Measurements from ENCODE around the gene RCAN1.
"Not testable (repeated sequence)": the region's sequence is repeated elsewhere in the genome, so short reads cannot be mapped to it uniquely, and the experiment has no call there.

The RCAN1 gene

GRCh38 chr21:34621434-34622350 is 6.8 kb upstream of the RCAN1 start:
- DNase-seq, result no peak

DNA sequence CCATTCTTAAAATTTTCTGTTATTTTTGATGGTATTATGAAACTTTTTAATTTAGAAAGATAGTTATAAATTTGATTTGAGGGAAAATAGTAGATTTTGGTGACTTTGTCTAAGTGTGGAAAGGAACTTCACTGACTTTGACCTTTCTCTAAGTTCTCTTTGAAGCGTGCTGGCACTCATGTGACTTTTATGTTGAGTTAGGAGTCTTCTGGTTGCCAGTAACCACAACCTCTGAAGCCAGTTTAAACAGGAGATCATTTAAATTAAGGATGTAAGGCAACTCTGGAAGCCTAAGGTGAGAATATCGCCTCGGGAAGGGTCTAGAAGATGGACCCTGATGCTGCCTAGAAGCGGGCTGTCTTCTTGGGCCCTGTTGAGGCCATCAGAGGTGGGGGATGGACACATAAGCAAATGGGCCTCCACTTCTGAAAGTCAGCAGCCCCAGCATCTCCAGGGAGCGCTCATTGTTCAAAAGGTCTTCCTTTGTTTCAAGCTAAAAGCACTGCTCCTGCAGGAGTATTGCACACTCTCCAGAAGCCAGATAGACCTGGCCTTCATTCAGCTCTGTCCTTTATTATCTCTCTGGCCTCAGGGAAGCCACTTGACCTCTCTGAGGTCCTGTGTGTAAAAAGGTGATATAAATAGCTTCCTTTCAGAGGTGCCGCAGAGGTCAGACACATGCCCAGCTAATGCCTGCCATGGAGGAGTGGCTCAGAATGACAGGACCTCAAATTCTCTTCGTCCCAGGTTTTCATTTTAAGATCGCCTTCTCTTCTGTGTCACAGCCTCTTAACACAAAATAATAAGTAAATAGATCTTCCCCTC is 5.1 kb upstream of the RCAN1 start:
- DNase-seq, result no peak

DNA sequence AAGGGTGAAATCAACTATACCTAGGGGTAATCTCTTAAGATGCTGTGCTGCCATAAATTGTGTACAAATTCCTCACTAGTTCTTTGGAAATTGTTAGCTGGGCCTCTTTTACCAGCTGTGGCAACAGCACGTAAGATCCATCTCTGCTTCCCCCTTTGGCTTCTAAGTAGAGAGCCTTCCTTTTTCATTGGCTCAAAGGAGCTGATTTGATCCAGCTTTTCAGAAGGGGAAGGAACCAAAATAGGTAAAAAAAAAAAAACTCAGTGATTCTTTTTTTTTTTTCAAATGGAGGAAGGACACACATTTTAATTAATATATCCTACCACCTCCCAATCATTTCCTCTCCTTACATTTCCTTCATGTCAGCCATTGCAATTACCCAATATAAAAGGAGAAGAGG is 4.0 kb upstream of the RCAN1 start:
- DNase-seq, result no peak

DNA sequence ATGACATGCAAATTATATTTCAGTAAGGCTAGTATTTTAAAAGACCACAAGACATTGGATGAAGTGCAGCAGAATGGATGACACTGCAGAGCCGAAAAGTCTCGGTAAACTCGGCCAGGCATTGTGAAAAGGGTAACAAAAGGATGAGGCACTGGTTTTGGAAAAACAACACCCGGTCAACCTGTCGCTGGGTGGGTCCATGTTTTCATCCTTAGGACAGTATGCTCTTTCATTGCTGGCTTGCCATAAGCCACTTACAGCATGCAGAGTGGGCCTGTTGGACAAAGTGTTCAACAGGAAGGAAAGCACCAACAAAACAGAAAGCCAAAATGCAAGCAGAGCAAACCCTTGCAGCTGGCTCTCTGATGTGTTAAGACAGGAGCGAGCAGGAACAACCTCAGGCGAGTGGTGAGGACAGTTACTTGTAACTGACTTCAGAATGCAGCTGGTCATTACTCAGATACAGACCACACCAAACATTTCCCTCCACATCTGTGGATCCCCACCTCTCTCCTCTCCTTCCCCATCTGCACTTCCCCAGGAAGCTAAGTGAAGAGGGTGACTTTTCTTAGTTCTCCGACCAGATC is 2.9 kb upstream of the RCAN1 start:
- no peak for DNase-seq

DNA sequence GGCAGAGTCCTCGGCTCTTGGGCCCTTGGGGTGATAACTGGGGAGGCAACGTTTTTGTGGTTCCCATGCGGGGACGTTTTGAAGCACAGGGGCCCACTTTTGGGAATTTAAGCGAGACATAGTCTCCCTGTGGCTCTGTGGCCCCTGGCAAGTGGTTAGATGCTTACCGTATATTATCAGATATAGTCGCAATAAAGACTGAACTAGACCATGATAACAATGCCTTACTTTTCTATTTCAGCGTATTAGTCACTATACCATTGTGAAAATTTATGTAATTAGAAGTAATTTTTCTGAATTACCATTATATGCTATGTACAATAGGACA is 538 bp upstream of the RCAN1 start:
- no peak for DNase-seq

DNA sequence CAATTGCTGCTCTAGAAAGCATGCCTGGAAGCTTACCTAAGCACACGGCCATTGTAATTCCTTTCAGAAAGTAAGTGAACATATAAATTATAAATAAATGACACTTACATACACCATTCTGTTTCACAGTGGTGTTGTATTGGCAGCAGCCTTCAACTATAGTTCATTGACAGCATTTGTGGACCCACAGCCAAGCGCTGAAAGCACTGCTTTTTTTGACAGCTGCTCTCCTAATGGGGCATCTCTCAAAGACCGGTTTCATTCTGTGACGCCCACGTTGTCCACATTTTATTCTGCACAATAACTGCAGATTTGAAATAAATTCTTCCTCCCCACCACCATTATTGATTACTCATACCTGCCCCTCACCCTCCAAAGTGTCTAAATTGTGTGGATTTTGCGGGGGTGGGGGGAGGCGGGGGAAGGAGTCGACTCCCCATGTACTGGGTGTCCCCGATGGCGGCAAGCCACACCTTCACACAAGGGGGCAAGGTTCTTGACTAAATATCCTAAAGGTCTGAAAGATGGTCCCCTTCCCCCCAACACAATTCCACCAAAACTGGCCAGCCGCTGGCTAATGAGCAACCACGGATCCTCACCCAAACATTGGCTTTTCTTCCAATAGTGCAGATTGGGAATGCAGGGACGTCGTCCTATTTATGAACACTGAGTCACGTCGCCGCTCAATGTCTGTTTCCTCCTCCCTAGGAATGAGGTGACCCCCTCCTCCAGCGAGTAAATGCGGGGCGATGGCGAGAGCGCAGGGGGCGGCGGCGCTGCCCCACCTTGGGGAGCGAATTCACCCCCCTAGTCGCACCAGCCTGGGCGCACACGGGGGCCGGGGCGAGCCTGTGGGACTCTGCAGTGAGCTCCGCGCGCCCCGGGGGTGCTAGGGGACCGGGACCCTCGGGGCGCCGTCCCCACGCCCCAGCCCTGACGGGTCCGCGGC is 960 bp downstream of the RCAN1 start:
- DNase-seq, result no peak

DNA sequence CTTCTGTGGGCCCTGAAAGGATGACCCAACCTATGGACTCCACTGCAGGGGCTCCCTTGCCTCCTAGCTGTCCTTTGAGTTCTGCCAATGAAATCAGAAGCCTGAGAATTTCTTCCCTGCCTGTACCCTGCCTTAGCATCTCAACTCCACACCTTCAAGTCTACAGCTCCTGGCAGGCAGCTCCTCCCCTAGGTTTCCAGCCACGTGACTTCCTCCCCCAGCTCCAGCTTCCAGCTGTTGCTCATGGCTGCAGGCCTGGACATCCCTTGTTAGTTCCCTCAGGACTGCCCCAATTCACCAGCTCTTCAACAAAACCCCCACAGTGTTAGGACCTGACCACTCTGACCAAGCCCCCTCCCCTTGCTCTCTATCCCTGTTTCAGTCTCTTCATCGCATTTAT is 2.4 kb downstream of the RCAN1 start:
- DNase-seq, result no peak

DNA sequence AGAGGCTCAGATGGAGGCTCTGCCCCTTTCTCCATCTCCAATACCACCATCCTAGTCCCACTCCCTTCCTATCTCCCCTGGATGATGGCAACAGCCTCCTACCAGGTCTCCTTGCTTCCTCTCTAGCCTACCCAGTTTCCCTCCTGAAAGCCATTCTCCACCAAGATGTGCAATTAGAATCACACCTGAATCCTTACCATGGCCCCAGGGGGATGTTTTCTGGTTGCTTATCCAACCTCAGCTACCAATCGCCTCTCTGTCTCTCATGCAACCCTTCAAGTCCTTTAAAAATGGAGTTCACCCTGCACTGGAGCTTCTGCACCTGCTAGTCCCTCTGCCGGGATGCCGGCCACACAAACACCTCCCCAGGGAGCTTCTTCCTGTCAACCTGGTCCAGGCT is 2.9 kb downstream of the RCAN1 start:
- DNase-seq, result no peak

GRCh38 chr21:34611528-34611927 is 3.4 kb downstream of the RCAN1 start:
- no peak for DNase-seq

DNA sequence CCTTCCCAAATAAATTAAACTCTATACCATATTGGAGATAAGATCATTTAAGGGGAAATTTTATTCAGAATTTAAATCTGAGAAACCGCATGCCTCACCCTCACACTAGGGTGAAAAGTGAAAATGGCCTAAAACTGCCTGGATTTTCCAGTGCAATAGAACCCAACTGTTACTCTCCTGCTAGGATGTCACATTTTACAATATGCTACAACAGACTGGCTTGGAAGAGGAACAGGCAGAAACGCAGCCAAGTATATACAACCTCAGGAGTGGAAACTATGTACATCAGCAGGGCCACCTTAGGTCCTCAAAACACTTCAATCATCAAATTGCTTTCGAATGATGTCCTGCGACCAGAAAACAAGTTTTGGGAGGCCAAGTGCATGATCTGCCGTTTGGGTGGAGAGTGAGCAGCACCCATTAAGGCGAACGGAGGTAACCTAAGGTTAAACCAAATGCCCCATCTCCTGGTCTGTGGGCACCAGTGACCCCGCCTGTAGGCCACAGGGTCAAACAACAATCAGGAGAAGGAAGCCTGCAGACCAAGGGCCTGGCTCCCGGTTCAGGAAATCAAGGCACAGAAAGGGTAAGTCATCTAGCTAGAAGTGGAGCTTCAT is 4.9 kb downstream of the RCAN1 start:
- no peak for DNase-seq

GRCh38 chr21:34609244-34609932 is 5.5 kb downstream of the RCAN1 start:
- DNase-seq, result no peak

DNA sequence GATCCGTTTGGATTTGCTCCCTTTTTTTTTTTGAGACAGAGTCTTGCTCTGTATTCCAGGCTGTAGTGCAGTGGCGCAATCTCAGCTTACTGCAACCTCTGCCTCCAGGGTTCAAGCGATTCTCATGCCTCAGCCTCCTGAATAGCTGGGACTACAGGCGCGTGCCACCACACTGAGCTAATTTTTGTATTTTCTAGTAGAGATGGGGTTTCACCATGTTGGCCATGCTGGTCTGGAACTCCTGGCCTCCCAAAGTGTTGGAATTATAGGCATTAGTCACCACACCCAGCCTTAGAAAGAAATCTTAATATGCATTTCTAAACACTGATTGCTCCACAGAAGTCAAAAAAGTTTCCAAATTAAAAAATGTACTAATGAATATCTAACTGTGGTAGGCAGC is 7.5 kb downstream of the RCAN1 start:
- DNase-seq, result not testable (repeated sequence)

DNA sequence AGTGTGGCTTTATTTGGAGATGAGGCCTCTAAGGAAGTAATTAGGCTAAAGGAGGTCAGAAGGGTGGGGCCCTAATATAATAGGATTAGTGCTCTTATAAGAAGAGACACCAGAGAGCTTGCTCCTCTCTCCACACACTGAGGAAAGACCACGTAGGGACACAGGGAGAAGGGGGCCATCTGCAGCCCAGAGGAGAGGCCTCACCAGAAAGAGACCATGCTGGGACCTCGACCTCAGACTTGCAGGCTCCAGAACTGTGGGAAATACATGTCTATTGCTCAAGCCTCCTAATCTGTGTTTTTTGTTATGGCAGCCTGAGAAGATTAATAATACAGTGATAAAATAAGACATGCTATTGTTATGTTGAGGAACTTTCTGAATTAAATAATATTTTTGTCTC is 8.3 kb downstream of the RCAN1 start:
- DNase-seq, result no peak

GRCh38 chr21:34606051-34606450 is 8.9 kb downstream of the RCAN1 start:
- DNase-seq, result no peak

DNA sequence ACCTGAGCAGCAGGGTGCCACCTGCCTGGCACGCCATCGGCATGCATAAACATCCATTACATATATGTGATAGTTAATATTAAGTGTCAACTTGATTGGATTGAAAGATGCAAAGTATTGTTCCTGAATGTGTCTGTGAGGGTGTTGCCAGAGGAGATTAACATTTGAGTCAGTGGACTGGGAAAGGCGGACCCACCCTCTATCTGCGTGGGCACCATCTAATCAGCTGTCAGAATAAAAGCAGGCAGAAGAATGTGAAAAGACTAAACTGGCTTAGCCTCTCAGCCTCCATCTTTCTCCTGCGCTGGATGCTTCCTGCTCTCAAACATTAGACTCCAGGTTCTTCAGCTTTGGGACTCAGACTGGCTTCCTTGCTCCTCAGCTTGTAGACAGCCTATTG is 10.0 kb downstream of the RCAN1 start:
- not testable (repeated sequence) for DNase-seq

DNA sequence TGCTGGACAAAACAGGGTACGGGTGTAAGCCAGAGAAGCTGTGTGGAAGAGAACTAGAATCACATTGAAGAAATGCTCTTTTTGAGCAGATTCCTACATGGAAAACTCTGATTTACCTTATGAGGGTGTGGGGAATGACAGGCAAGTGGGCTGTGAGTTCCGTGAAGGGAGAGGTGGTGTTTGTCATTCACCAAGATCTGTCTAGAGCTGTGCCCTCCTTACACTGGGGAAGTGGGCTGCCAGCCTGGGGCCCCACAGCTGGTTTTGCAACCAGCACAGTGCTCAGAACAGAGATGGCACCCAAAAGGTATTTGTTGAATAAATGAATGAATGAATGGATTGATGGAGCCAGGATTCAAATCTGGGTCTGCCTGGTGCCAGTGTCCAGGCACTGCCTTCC is 10.4 kb downstream of the RCAN1 start:
- no peak for DNase-seq

DNA sequence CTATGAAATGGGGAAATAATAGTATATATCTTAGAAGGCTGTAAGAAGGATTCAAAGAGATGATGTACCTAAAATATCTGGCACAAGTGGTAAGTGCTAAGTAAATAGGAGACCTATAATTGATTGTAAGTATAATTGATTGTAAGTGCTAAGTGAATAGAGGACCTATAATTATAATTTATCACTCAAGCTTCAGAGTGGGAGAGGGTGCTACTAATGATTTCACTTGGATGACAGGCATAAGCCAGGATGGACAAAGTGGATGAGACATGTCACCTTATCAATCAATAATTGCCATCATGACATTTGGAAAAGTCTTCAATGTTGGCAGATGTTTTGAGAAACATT is 11.2 kb downstream of the RCAN1 start:
- no peak for DNase-seq

DNA sequence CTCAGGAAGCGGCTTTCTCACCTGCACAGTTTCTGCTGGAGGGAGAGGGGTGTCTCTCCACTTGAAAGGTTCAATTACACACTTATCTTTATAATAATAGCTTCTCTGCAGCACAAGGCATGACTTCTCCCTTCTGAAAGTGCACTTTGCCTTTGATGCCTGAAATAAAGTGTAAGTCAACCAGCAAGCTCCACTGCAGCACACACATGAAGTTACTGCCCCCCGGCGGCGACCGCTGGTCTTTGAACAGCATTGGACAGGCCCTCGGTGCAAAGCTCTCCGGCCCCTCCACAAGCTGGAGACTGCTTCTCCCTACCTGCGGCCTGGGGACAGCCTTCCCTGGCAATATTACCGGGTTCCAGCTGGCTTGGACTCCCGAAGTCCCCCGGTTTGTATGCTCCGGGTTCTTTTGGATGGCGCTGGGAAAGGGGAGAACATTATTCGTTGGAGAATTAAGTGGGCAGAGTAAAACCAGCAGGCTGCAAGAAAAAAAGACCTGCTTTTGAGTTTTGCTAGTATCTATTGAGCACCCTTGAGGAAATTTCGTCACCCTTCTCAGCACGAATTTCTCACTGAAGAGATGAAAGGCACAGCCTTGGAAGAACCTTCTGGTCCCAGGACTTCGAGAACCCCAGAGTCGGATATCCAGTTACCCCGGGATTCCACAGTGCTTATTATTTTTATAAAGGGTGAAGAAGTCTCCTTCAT is 11.8 kb downstream of the RCAN1 start:
- peak; percentile 68 for DNase-seq

GRCh38 chr21:34602061-34602460 is 12.9 kb downstream of the RCAN1 start:
- DNase-seq, result no peak

- no peak for DNase-seq
Measured at GRCh38 chr21:34599534-34600101, 15.3 kb downstream of the RCAN1 start.

DNA sequence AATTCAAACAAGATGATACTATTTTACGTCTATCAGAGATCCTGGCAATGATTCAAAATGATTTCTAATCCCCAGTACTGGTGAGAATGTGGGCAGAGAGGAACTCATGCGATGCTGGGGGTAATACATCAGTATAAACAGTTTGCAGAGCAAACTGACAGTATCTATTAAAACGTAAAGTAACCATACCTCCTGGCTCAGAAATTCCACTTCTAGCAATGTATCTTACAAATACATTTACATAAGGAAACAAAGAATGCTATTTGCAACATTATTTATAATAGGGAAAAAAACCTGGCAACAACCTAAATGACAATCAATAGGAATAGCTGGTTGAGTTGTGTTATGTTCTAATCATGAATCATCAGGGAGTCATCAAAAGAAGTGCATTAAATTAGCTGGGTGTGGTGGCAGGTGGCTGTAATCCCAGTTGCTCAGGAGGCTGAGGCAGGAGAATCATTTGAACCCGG is 15.9 kb downstream of the RCAN1 start:
- no peak for DNase-seq

Data from stimulated activated CD4-positive, alpha-beta T cell treated with anti-CD3 and anti-CD28 coated beads, Interleukin-4, amount 100 ng/mL, for 24 hours (primary cell).